Keratinocyte (primary cell): ENCODE measurements around the gene OSBPL10.

Source experiments
- EZH2 ChIP-seq: IDR thresholded peaks from one replicate; pipeline ENCODE4 v1.6.1; 2012; ENCODE audit warnings: inconsistent platforms, mild to moderate bottlenecking, low read length, moderate library complexity
- TF ChIP-seq, protein P1 (sequence below), 3 experiments: IDR thresholded peaks in 1 of 3; conservative IDR thresholded peaks in 1 of 3; optimal IDR thresholded peaks in 1 of 3; 2 replicates in 2 of 3; 3 replicates in 1 of 3; pipeline versions ENCODE3 to v1.5.1; 2011; ENCODE audit warnings: low read length in 3 of 3, mild to moderate bottlenecking in 3 of 3, moderate library complexity in 2 of 3, control low read depth in 1 of 3, inconsistent platforms in 1 of 3; ENCODE audit not compliant: insufficient read depth in 2 of 3; ENCODE audit errors: extremely low read depth in 1 of 3

DNA sequence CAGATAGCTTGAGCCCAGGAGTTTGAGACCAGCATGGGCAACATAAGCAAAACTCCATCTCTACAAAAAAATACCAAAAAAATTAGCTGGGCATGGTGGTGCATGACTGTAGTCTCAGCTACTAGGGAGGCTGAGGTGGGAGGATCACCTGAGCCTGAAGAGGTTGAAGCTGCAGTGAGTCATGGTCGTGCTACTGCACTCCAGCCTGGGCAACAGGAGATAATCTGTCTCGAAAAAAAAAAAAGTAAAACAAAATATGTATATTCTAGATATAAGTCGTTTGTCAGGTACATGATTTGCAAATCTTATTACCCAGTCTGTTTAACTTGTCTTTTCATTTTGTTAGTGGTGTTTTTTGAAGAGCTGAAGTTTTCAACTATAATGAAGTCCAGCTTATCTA is 40.7 kb upstream of the OSBPL10 start:
- TF ChIP-seq, protein P1, sequence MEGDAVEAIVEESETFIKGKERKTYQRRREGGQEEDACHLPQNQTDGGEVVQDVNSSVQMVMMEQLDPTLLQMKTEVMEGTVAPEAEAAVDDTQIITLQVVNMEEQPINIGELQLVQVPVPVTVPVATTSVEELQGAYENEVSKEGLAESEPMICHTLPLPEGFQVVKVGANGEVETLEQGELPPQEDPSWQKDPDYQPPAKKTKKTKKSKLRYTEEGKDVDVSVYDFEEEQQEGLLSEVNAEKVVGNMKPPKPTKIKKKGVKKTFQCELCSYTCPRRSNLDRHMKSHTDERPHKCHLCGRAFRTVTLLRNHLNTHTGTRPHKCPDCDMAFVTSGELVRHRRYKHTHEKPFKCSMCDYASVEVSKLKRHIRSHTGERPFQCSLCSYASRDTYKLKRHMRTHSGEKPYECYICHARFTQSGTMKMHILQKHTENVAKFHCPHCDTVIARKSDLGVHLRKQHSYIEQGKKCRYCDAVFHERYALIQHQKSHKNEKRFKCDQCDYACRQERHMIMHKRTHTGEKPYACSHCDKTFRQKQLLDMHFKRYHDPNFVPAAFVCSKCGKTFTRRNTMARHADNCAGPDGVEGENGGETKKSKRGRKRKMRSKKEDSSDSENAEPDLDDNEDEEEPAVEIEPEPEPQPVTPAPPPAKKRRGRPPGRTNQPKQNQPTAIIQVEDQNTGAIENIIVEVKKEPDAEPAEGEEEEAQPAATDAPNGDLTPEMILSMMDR (optimal IDR thresholded peaks at IDR 0.05 in 1 of 3, IDR thresholded peaks at IDR 0.05 in 1 of 3, conservative IDR thresholded peaks at IDR 0.05 in 1 of 3; ENCODE audit: extremely low read depth in 1 of 3, insufficient read depth in 2 of 3, low read length in 3 of 3), result no peak
- no peak for TF ChIP-seq EZH2
